Activated gamma-delta T cell treated with anti-CD3 and anti-CD28 coated beads, Interleukin-2, amount 50 U/mL, for 16 hours (primary cell): ENCODE data around the gene FKTN.

Experiments
- DNase-seq: peaks from one replicate; pipeline ENCODE4 v3.0.0-alpha.2; 2020; ENCODE audit warnings: low read depth

FKTN gene

GRCh38 chr9:105678781-105679180, 120.8 kb downstream of the FKTN start:
- no peak for DNase-seq

GRCh38 chr9:105679257-105680022, 121.5 kb downstream of the FKTN start:
- DNase-seq: no peak

- no peak for DNase-seq
These were observed 123.4 kb downstream of the FKTN start for GRCh38 chr9:105681313-105681712.

- no peak for DNase-seq
These were observed 123.8 kb downstream of the FKTN start for GRCh38 chr9:105681724-105682123.

GRCh38 chr9:105683688-105684275, 125.9 kb downstream of the FKTN start:
- no peak for DNase-seq

- DNase-seq: no peak
These were observed 129.0 kb downstream of the FKTN start for GRCh38 chr9:105686936-105687335.
